GM12872 (cell line): ENCODE measurements around the gene ZNF423.

Experiments
- CTCF ChIP-seq: IDR thresholded peaks from 3 replicates; pipeline ENCODE4 v1.5.1; 2011; ENCODE audit warnings: low read depth, mild to moderate bottlenecking, low read length, moderate library complexity; ENCODE audit not compliant: insufficient read depth

Gene ZNF423

GRCh38 chr16:49504023-49504364 is 351.9 kb downstream of the ZNF423 start:
- TF ChIP-seq CTCF: no peak

GRCh38 chr16:49503256-49504022 is 352.5 kb downstream of the ZNF423 start:
- TF ChIP-seq CTCF: no peak

GRCh38 chr16:49502136-49502881 is 353.6 kb downstream of the ZNF423 start:
- TF ChIP-seq CTCF: no peak

GRCh38 chr16:49499869-49500610 is 355.9 kb downstream of the ZNF423 start:
- TF ChIP-seq CTCF: no peak

GRCh38 chr16:49499414-49499785 is 356.5 kb downstream of the ZNF423 start:
- no peak for TF ChIP-seq CTCF

GRCh38 chr16:49498666-49499413 is 357.1 kb downstream of the ZNF423 start:
- no peak for TF ChIP-seq CTCF

GRCh38 chr16:49498264-49498663 is 357.6 kb downstream of the ZNF423 start:
- no peak for TF ChIP-seq CTCF
